Measurements from ENCODE around the gene ZSWIM1. TPM values are rescaled to one million over a fixed set of nuclear protein-coding genes. Genes with fewer than 3 reads are reported as not detected.

Gene ZSWIM1
- total and polyA plus RNA-seq, 10 of the 15 experiments (the other 5 are each of a cell fraction or from before 2014, with no cell fraction given) = 2.4 to 16.0 (median 9.8) TPM

DNA sequence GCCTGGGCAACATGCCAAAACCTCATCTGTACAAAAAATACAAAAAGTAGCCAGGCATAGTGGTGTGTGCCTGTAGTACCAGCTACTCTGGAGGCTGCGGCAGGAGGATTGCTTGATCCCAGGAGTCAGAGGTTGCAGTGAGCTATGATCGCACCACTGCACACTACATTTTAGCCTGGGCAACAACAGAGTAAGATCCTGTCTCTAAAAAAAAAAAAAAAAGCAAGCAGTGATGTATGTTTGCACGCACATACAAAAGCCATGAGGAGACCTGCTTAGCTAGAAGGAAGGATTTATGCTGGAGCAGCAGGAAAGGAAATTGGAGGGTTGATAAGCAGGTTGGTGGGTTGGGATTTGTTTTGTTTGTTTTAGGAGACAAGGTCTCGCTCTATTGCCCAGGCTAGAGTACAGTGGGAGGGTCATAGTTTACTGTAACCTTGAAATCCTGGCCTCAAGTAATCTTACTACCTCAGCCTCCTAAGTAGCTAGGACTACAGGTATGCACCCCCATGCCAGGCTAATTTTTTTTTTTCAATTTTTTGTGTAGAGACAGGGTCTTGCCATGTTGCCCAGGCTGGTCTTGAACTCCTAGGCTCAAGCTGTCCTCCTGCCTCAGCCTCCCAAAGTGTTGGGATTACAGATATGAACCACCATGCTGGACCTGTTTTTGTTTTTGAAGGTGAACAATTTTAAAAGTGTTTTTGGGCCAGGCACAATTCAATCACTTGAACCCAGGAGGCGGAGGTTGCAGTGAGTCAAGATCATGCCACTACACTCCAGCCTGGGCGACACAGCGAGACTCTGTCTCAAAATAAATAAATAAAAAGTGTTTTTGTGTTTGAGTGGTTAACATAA is 19.6 kb upstream of the ZSWIM1 start:
- no peaks in the 10 kb centered on the region for H3K27me3 ChIP-seq (replicated peaks in 1 of 2; ENCODE audit: control insufficient read depth in 2 of 2, insufficient read depth in 2 of 2, low read length in 1 of 2)

More for the DNA sequence above, 19.6 kb upstream of the ZSWIM1 start:
- TF ChIP-seq NRF1 (conservative IDR thresholded peaks at IDR 0.05; ENCODE audit: low read depth, low read length) (no peak), NR2F1 (conservative IDR thresholded peaks at IDR 0.05) (no peak), SIX5 (IDR thresholded peaks at IDR 0.05; ENCODE audit: low read depth, low read length, severe bottlenecking) (no peak), MTA2 (IDR thresholded peaks at IDR 0.05; ENCODE audit: low read depth) (no peak), DPF2 (IDR thresholded peaks at IDR 0.05) (no peak), POLR2AphosphoS2 (IDR thresholded peaks at IDR 0.05; ENCODE audit: low read depth, low read length) (no peak), JUNB (IDR thresholded peaks at IDR 0.05) (no peak), RB1 (IDR thresholded peaks at IDR 0.05; ENCODE audit: borderline replicate concordance) (no peak), NFYB (IDR thresholded peaks at IDR 0.05; ENCODE audit: insufficient read depth, low read depth, low read length) (no peak), WRNIP1 (IDR thresholded peaks at IDR 0.05; ENCODE audit: borderline replicate concordance, low read depth, low read length) (no peak), TARDBP (IDR thresholded peaks at IDR 0.05; ENCODE audit: borderline replicate concordance) (no peak), FOXM1 (IDR thresholded peaks at IDR 0.05; ENCODE audit: low read depth, low read length) (no peak), IRF3 (IDR thresholded peaks at IDR 0.05) (no peak), CREM (IDR thresholded peaks at IDR 0.05; ENCODE audit: low read depth) (no peak), NR2C1 (IDR thresholded peaks at IDR 0.05) (no peak), MTA3 (IDR thresholded peaks at IDR 0.05; ENCODE audit: borderline replicate concordance, low read length) (no peak)
- Histone ChIP-seq H3K4me2 (ENCODE audit: control insufficient read depth, insufficient read depth) (no peak overlapping the region), H3K9me3 (replicated peaks; ENCODE audit: control insufficient read depth, insufficient read depth, low read length) (no peaks in the 10 kb centered on the region), H3K9ac (ENCODE audit: control insufficient read depth, insufficient read depth, low read length) (no peak overlapping the region), H3K4me1 (ENCODE audit: control insufficient read depth, insufficient read depth, low read length) (0 out of 2 replicates have a peak, but pooled peaks cover 2% of the 10 kb centered on the region), H3K36me3 (ENCODE audit: control insufficient read depth in 2 of 2, insufficient read depth in 2 of 2, low read length in 1 of 2) (no peaks in the 10 kb centered on the region), H3K4me3 (no peak overlapping the region), H3K27ac (ENCODE audit: control insufficient read depth, insufficient read depth) (no peak overlapping the region), H4K20me1 (ENCODE audit: control insufficient read depth, insufficient read depth) (no peaks in the 10 kb centered on the region), H3K79me2 (ENCODE audit: control insufficient read depth, insufficient read depth, low read length) (peaks cover 8% of the 10 kb centered on the region), H2AFZ (ENCODE audit: control insufficient read depth, low read depth, low read length) (no peak overlapping the region)
- ChIA-PET POLR2A (interaction anchor here (0.6 to 1.5 kb wide), 6 partner anchors 19 to 74 kb away, joined by 3 to 6 read pairs (median 4); partner anchors contain the start of genes PCIF1 and ZSWIM1), CTCF (interaction anchor here (1.4 kb wide), 1 partner anchor 108 kb away, joined by 3 read pairs; no protein-coding TSS in a partner anchor), SMC1A (ENCODE audit: uncharacterized antibody, unreplicated experiment) (no interaction called here), RAD21 (ENCODE audit: unreplicated experiment) (no interaction called here)
- BruUV-seq (replicated peaks) = no TSS peak
- in situ Hi-C loops (cut with MboI) = no loop called here
- intact Hi-C loops (cut with micrococcal nuclease; ENCODE audit: unreplicated experiment) = no loop called here
- FAIRE-seq (no peak), DNase-seq (ENCODE audit: low read depth, low spot score) (no peak), ATAC-seq (no peak)
- 99% methylated on average over 7 of the region's 7 CpGs for WGBS (ENCODE audit: insufficient coverage, insufficient replicate concordance, low lambda C conversion rate, missing lambda C conversion rate)

Data from GM12878 (cell line).